ENCODE data around the gene FARP1.

DNA sequence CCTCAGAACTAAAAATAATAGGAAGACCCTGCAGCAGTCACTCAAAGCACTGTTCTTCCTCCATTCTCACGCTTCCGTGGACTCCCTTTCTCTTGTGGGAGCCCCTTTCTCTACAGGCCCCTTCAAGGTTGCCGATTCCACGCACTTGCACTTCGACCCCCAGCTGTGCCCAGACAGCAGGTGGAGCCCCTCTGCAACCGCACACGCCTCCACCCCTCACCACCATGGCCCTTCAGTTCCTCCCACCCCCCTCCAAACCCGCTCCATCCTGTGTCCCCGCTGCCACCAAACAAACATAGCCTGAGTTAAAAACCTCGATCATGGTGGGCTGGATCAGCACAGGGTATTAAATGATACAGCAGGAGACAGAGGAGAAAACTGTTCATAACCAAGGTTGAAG, 331.4 kb downstream of the FARP1 start:
- TF ChIP-seq BHLHE40 (IDR thresholded peaks at IDR 0.05; ENCODE audit: low read depth, low read length) (no peak), CTCF (IDR thresholded peaks at IDR 0.05) (no peak), CBX2 (IDR thresholded peaks at IDR 0.05; ENCODE audit: borderline replicate concordance, low read depth) (no peak), POLR2A (IDR thresholded peaks at IDR 0.05; ENCODE audit: low read length) (no peak), CHD4 (IDR thresholded peaks at IDR 0.05; ENCODE audit: borderline replicate concordance) (no peak), MYC (IDR thresholded peaks at IDR 0.05; ENCODE audit: borderline replicate concordance, low read length) (no peak), EP300 (IDR thresholded peaks at IDR 0.05) (no peak), JUNB (IDR thresholded peaks at IDR 0.05) (no peak), TFCP2L1 (CRISPR knock-in tag; IDR thresholded peaks at IDR 0.05) (no peak), SMC3 (IDR thresholded peaks at IDR 0.05) (no peak)
- TF ChIP-seq, protein P1, sequence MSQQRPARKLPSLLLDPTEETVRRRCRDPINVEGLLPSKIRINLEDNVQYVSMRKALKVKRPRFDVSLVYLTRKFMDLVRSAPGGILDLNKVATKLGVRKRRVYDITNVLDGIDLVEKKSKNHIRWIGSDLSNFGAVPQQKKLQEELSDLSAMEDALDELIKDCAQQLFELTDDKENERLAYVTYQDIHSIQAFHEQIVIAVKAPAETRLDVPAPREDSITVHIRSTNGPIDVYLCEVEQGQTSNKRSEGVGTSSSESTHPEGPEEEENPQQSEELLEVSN (IDR thresholded peaks at IDR 0.05; ENCODE audit: borderline replicate concordance, low read depth): no peak
- TF ChIP-seq, protein P2, sequence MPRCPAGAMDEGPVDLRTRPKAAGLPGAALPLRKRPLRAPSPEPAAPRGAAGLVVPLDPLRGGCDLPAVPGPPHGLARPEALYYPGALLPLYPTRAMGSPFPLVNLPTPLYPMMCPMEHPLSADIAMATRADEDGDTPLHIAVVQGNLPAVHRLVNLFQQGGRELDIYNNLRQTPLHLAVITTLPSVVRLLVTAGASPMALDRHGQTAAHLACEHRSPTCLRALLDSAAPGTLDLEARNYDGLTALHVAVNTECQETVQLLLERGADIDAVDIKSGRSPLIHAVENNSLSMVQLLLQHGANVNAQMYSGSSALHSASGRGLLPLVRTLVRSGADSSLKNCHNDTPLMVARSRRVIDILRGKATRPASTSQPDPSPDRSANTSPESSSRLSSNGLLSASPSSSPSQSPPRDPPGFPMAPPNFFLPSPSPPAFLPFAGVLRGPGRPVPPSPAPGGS (IDR thresholded peaks at IDR 0.05): no peak
- TF ChIP-seq, protein P3, sequence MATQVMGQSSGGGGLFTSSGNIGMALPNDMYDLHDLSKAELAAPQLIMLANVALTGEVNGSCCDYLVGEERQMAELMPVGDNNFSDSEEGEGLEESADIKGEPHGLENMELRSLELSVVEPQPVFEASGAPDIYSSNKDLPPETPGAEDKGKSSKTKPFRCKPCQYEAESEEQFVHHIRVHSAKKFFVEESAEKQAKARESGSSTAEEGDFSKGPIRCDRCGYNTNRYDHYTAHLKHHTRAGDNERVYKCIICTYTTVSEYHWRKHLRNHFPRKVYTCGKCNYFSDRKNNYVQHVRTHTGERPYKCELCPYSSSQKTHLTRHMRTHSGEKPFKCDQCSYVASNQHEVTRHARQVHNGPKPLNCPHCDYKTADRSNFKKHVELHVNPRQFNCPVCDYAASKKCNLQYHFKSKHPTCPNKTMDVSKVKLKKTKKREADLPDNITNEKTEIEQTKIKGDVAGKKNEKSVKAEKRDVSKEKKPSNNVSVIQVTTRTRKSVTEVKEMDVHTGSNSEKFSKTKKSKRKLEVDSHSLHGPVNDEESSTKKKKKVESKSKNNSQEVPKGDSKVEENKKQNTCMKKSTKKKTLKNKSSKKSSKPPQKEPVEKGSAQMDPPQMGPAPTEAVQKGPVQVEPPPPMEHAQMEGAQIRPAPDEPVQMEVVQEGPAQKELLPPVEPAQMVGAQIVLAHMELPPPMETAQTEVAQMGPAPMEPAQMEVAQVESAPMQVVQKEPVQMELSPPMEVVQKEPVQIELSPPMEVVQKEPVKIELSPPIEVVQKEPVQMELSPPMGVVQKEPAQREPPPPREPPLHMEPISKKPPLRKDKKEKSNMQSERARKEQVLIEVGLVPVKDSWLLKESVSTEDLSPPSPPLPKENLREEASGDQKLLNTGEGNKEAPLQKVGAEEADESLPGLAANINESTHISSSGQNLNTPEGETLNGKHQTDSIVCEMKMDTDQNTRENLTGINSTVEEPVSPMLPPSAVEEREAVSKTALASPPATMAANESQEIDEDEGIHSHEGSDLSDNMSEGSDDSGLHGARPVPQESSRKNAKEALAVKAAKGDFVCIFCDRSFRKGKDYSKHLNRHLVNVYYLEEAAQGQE (IDR thresholded peaks at IDR 0.05): no peak

Measured in A549 (cell line).